ENCODE results near the gene PRAF2.

DNA sequence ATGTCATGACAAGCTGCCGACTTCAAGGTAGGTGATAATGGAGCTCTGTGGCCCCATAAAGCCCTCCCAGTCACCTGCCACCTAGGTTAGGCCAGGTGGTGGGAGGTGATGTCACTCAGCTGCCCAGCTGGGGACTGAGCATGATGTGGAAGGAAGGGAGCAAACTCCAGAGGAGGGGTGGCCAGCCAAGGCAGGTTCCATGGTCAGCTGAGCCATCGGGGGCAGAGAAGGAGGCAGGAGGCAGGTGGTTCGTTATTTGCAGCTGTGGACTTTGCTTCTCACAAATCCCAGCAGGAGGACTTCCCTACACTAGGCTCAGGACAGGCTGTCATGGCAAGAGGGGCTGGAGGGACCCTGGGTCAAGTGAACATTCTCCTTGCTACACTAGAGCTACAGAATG, 12.9 kb downstream of the PRAF2 start:
- no peak for TF ChIP-seq POLR2AphosphoS5 (IDR thresholded peaks at IDR 0.05; ENCODE audit: borderline replicate concordance, low read depth, low read length)
- no peak for TF ChIP-seq EZH2 (IDR thresholded peaks at IDR 0.05)
